ENCODE data around the gene ATG4D.
A peak's percentile ranks its signal among the peaks of the same experiment; 100 is the strongest.

ATG4D gene

DNA sequence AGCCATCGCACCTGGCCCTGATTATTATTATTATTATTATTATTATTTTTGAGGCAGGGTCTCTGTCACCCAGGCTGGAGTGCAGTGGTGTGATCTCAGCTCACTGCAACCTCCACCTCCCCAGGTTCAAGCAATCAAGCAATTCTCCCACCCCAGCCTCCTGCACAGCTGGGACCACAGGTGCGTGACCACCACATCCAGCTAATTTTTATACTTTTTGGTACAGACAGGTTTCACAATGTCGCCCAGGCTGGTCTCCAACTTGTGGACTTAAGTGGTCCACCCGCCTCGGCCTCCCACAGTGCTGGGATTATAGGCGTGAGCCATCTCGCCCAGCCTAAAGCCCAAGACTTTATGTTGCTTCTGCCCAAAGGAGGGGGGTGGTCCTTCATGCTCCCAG is 49.4 kb downstream of the ATG4D start:
- FAIRE-seq (no peak), DNase-seq (ENCODE audit: insufficient read length, low spot score) (no peak)
- TF ChIP-seq, protein P1, sequence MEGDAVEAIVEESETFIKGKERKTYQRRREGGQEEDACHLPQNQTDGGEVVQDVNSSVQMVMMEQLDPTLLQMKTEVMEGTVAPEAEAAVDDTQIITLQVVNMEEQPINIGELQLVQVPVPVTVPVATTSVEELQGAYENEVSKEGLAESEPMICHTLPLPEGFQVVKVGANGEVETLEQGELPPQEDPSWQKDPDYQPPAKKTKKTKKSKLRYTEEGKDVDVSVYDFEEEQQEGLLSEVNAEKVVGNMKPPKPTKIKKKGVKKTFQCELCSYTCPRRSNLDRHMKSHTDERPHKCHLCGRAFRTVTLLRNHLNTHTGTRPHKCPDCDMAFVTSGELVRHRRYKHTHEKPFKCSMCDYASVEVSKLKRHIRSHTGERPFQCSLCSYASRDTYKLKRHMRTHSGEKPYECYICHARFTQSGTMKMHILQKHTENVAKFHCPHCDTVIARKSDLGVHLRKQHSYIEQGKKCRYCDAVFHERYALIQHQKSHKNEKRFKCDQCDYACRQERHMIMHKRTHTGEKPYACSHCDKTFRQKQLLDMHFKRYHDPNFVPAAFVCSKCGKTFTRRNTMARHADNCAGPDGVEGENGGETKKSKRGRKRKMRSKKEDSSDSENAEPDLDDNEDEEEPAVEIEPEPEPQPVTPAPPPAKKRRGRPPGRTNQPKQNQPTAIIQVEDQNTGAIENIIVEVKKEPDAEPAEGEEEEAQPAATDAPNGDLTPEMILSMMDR (IDR thresholded peaks at IDR 0.05; ENCODE audit: insufficient read depth, missing control alignments) = no peak

DNA sequence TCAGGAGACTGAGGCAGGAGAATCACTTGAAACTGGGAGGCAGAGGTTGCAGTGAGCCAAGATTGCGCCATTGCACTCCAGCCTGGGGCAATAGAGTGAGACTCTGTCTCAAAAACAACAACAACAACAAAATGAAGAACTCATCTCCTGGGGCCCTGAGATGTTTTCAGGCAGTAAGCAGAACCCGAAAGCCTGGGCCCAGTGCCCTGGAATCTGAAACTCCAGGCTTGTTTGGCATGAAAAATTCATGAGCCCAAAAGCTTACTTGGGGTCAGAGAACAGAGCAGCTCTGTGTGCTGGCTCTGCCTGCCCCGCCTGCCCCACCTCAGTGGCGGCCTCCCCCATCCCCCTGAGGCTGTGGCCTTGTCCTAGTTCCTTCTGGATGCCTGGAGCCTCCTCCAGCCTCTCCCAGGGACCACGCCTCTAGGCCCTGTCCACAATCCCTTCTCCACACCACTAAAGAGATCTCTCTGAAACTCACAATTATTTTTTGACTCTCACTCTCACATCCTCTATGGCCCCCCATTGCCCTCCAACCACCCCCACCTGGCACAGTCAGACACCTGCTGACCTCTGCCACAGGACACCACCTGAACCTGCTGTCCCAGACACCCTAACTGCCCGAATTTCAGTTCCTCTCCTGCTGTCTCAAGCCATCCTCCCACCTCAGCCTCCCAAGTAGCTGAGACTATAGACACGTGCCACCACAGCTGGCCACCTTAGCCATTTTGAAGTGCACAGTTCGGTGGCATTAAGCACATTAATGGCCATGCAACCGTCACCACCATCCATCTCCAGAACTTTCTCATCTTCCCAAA is 50.3 kb downstream of the ATG4D start:
- TF ChIP-seq, protein P1 (IDR thresholded peaks at IDR 0.05; ENCODE audit: insufficient read depth, missing control alignments) = no peak
- DNase-seq (ENCODE audit: insufficient read length, low spot score) (no peak), FAIRE-seq (no peak)

DNA sequence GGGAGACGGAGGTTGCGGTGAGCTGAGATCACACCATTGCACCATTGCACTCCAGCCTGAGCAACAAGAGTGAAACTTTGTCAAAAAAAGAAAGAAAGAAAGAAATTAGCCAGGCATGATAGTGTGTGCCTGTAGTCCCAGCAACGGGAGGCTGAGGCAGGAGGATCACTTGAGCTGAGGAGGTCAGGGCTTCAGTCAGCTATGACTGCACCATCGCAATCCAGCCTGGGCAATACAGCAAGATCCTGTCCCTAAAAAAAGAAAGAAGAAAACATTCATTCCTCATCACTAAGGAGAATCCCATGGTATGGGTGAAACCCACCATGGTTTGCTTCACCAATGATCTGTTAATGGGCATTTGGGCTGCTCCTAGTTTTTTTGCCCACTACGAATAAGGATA is 56.4 kb downstream of the ATG4D start:
- TF ChIP-seq, protein P1 (IDR thresholded peaks at IDR 0.05; ENCODE audit: insufficient read depth, missing control alignments) = no peak
- DNase-seq (ENCODE audit: insufficient read length, low spot score) (no peak), FAIRE-seq (no peak)

DNA sequence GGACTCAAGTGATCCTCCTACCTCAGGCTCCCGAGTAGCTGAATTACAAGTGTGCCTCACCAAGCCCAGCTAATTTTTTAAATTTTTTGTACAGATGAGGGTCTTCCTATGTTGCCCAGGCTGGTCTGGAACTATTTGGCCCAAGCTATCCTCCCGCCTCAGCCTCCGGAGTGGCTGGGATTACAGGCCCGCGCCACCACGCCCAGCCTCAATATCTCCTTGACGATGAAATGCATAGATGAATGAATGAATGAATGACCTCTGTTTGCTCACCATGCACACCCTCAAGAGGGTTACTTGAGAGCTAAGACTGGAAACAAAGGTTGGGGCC is 58.3 kb downstream of the ATG4D start:
- no peak for DNase-seq (ENCODE audit: insufficient read length, low spot score)
- TF ChIP-seq, protein P1 (IDR thresholded peaks at IDR 0.05; ENCODE audit: insufficient read depth, missing control alignments) = no peak
- FAIRE-seq = no peak

DNA sequence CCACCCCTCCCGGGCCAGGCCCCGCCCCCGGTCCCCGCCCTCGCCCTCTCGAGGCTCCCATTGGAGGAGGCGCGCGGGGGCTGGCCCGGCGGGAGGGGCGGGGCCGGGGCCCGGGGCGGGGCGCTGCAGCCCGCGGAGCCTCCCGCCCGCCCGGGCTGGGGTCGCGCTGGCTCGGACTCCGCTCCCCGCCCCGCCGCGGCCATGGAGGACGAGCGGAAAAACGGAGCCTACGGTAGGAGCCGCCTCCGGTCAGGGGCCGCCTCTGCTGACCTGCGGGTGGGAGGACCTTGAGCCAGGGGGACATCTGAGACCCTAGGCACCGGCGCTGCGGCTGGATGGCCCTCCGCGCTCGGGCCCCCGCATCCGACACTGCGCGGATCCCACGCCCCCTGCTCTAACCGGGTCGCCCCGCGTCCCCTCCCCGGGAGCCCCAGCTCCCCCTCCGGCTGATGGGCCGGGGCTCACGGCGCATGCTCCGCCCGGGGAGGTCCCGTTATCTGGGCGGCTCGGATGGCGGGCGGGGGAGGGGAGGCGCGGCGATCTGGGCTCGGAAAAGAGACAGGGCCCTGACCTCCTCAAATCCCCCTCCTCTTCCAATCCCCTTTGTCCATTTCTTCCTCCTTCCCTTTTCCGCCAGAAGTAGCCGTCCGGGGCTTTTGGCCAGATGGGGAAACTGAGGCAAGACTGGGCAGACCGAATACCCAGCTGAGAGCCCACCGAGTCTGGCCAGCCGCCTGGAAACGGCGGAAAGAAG is 58.8 kb downstream of the ATG4D start:
- TF ChIP-seq, protein P1 (IDR thresholded peaks at IDR 0.05; ENCODE audit: insufficient read depth, missing control alignments) = no peak
- DNase-seq (ENCODE audit: insufficient read length, low spot score) = peak; percentile 91
- FAIRE-seq = no peak
